Measurements from ENCODE around the gene EGLN1. TPM values are rescaled to one million over a fixed set of nuclear protein-coding genes. Genes with fewer than 3 reads are reported as not detected.

EGLN1 gene
- total RNA-seq, 1 donor from 2014 or later, result 47.8 TPM

DNA sequence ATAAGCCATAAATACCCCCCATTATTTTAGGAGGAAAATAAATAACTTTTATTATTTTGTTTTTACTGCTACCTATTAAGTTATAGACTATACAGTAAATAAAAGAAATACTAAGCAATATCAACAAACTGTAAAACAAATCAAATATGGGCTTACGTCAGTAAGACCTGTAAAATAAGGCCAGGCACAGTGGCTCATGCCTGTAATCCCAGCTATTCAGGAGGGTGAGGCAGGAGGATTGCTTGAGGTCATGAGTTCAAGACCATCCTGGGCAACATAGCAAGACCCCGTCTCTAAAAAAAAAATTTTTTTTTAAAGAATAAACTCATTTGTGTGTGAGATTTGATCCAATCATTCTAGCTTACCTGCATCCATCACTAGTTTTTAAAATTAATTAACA is 17.8 kb downstream of the EGLN1 start:
- peaks cover 0 to 25% of the 10 kb centered on the region in 2 donors for H3K4me1 ChIP-seq
- H3K4me3 ChIP-seq, result no peak overlapping the region
- H3K27ac ChIP-seq, result peak overlapping the region in 1 of 2 donors; percentile 77
- TF ChIP-seq, protein P1, sequence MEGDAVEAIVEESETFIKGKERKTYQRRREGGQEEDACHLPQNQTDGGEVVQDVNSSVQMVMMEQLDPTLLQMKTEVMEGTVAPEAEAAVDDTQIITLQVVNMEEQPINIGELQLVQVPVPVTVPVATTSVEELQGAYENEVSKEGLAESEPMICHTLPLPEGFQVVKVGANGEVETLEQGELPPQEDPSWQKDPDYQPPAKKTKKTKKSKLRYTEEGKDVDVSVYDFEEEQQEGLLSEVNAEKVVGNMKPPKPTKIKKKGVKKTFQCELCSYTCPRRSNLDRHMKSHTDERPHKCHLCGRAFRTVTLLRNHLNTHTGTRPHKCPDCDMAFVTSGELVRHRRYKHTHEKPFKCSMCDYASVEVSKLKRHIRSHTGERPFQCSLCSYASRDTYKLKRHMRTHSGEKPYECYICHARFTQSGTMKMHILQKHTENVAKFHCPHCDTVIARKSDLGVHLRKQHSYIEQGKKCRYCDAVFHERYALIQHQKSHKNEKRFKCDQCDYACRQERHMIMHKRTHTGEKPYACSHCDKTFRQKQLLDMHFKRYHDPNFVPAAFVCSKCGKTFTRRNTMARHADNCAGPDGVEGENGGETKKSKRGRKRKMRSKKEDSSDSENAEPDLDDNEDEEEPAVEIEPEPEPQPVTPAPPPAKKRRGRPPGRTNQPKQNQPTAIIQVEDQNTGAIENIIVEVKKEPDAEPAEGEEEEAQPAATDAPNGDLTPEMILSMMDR (IDR thresholded peaks at IDR 0.05), result no peak
- intact Hi-C loops (cut with DNase I), result no loop called here
- no peaks in the 10 kb centered on the region for H3K36me3 ChIP-seq
- DNase-seq (ENCODE audit: low spot score in 2 of 2), result no peak
- no peaks in the 10 kb centered on the region for H3K9me3 ChIP-seq
- H3K27me3 ChIP-seq, result no peaks in the 10 kb centered on the region

DNA sequence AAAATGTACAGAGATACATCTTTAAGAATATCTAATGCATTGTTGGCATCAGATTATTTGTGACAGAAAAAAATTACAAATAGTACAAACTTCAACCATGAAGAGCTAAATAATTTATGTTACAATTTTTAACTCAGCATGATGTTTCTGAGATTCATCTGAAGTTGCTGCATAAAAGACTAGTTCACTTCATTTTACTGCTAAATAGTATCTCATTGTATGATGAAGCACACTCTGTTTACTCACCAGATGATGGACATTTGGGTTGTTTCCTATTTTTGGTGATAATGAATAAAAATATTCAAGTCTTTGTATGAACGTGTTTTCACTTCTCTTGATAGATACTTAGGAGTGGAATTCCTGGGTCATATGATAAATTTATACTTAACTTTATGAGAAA is 20.6 kb downstream of the EGLN1 start:
- TF ChIP-seq, protein P1 (IDR thresholded peaks at IDR 0.05), result no peak
- H3K9me3 ChIP-seq, result no peaks in the 10 kb centered on the region
- H3K4me3 ChIP-seq, result no peak overlapping the region
- no peaks in the 10 kb centered on the region for H3K36me3 ChIP-seq
- no peaks in the 10 kb centered on the region for H3K27me3 ChIP-seq
- no peak for DNase-seq (ENCODE audit: low spot score in 2 of 2)
- peaks cover 0 to 19% of the 10 kb centered on the region in 2 donors for H3K4me1 ChIP-seq
- H3K27ac ChIP-seq, result no peak overlapping the region
- intact Hi-C loops (cut with DNase I), result no loop called here

DNA sequence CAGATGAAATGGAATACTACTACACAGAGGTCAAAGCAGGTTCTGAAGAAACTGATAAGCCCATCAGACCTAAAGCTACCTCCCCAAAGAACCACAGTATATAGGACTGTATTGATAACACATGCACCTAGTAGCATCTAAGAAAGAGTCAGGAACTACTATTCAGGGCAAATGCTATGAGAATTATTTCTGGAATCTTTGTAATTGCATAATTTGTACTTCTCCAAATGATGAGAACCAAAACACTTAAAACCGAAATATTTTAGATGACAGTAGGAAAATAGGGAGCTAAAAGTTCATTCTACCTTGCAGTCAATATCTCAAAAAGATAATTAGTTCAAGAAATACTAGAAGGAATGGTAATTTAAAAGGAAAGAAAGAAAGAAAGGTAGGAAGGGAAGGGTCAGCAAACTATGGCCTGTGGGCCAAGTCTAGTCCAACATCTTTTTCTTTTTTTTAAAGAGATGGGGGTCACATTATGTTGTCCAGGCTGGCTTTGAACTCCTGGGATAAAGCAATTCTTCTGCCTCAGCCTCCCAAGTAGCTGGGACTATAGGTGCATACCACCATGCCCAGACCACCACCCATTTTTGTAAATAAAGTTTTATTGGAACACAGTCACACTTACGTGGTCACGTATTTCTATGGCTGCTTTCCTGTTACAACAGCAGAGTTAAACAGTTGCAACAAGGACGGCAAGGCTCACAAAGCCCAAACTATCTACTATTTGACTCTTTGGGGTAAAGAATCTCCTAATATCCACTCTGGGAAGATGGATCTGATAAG is 24.0 kb downstream of the EGLN1 start:
- no peaks in the 10 kb centered on the region for H3K27me3 ChIP-seq
- intact Hi-C loops (cut with DNase I), result no loop called here
- H3K4me3 ChIP-seq, result no peak overlapping the region
- no peaks in the 10 kb centered on the region for H3K9me3 ChIP-seq
- TF ChIP-seq, protein P1 (IDR thresholded peaks at IDR 0.05), result no peak
- H3K36me3 ChIP-seq, result no peaks in the 10 kb centered on the region
- H3K27ac ChIP-seq, result no peak overlapping the region
- H3K4me1 ChIP-seq, result peaks cover 0 to 17% of the 10 kb centered on the region in 2 donors
- no peak for DNase-seq (ENCODE audit: low spot score in 2 of 2)

DNA sequence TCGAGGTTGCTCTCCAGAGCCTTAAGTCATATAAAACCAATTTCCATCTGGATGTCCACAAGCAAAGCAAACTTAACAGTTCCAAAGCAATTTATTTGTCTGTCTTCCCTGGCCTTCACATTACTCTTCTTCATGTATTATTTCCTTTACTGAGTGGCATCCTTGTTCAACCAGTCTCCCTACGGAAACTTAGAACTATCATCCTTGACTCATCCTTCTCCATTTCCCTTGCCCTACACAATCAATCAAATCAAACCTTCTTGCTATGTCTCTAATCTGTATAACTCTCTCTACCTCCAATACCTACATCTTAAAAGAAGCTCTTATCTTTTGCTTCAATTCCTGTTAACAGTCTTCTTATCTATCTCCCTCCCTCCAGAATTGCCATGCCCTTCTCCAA is 25.4 kb downstream of the EGLN1 start:
- no peaks in the 10 kb centered on the region for H3K9me3 ChIP-seq
- peak overlapping the region in 1 of 2 donors; percentile 85 for H3K27ac ChIP-seq
- no peaks in the 10 kb centered on the region for H3K27me3 ChIP-seq
- H3K4me1 ChIP-seq, result peaks cover 0 to 15% of the 10 kb centered on the region in 2 donors
- TF ChIP-seq, protein P1 (IDR thresholded peaks at IDR 0.05), result no peak
- H3K4me3 ChIP-seq, result no peak overlapping the region
- no peak for DNase-seq (ENCODE audit: low spot score in 2 of 2)
- no peaks in the 10 kb centered on the region for H3K36me3 ChIP-seq
- intact Hi-C loops (cut with DNase I), result no loop called here

DNA sequence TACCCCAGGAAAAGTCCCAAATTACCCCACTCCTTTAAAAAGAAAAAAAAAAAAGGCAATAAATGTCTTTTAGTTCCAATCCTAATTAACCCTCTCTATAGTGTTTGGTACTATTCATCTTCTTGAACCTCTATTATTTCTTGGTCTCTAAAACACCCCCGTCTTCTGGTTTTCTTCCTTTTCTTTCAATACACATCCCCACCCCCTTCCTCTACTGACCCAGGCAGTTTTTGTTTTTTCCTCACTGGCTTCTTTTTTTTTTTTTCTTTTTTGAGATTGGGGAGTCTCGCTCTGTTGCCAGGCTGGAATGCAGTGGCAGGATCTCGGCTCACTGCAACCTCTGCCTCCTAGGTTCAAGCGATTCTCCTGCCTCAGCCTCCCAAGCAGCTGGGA is 26.1 kb downstream of the EGLN1 start:
- no peak for DNase-seq (ENCODE audit: low spot score in 2 of 2)
- Histone ChIP-seq H3K27ac (peak overlapping the region; percentile 79 to 85), H3K4me3 (peak overlapping the region in 1 of 2 donors; percentile 27), H3K27me3 (no peaks in the 10 kb centered on the region), H3K36me3 (no peaks in the 10 kb centered on the region), H3K4me1 (peaks cover 0 to 15% of the 10 kb centered on the region in 2 donors), H3K9me3 (no peaks in the 10 kb centered on the region)
- intact Hi-C loops (cut with DNase I), result loop anchor here (1.0 kb wide), 2 partner anchors 58 to 132 kb away; partner anchors contain the start of genes SPRTN and TSNAX
- TF ChIP-seq, protein P1 (IDR thresholded peaks at IDR 0.05), result no peak

Measured in ascending aorta (tissue), 2 donors.